GM19035 (cell line): ENCODE measurements around the gene CECR2.
"Not testable (repeated sequence)": the region's sequence is repeated elsewhere in the genome, so short reads cannot be mapped to it uniquely, and the experiment has no call there.

Experiments used
- ATAC-seq: cut with Tn5 transposase; IDR thresholded peaks from one replicate; pipeline ENCODE4 v1.9.1; 2021; ENCODE audit not compliant: unreplicated experiment

CECR2 gene

DNA sequence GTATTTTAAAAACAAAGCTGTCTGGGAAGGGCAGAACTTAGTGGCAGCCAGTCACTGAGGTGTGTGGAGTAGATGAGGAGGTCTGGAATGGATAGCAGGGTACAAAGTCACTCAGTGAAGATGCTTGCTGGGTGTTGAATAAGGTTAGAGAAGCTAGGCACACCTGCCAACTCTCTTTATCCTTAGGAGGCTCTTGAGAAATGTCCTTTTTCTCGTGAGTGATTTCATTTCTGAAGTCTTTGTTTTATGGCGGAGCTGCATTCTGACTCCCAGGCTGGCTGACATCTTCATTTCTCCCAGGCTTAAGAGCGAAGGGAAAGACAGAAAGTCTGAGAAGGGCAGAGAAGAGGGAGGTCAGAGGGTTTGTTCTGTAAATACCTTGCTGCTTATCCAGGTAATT, 31.0 kb downstream of the CECR2 start:
- no peak for ATAC-seq

GRCh38 chr22:17401728-17402127, 32.5 kb downstream of the CECR2 start:
- ATAC-seq, result no peak

DNA sequence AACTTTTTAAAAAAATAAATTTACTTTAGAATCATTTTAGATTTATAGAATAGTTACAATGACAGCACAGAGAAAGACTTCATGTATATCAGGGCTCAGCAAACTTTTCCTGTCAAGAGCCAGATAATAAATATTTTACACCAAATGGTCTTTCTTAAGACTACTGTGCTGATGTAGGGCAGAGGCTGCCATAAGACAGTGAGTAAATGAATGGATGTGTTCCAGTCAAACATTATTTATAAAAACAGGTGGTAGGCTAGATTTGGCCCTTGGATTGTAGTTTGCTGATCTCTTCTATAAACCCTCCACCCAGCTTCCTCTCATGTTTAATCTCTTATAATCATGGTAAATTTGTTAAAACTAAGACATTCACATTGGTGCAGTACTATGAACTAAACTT, 33.0 kb downstream of the CECR2 start:
- no peak for ATAC-seq

DNA sequence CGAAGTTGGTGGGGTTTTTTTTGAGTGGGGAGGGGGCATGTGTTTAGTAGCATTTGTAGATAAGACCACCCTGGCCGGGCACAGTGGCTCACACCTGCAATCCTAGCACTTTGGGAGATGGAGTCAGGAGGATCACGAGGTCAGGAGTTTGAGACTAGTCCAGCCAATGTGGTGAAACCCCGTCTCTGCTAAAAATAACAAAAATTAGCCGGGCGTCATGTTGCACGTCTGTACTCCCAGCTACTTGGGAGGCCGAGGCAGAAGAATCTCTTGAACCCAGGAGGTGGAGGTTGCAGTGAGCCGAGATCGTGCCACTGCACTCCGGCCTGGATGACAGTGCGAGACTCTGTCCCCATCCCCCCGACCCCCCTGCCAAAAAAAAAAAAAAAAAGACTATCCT, 34.6 kb downstream of the CECR2 start:
- ATAC-seq, result no peak

DNA sequence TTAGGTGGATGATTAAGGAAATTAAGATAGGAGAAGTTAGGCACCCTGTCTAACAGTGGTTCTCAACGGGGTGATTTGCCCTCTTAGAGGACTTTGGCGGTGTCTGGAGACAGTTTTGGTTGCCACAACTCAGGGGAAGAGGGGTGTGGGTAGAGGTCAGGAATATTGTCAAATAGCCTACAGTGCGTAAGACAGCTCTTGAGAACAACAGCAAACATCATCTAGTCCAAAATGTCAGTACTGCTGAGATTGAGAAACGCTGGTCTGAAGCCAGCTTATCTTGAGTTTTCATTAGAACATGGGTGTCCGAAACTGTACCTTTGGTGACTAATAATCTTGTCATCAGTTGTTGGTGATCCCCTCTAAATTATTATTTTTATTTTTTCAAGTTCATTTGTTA, 38.4 kb downstream of the CECR2 start:
- no peak for ATAC-seq

- no peak for ATAC-seq
These were observed 41.3 kb downstream of the CECR2 start for GRCh38 chr22:17410576-17410975.

GRCh38 chr22:17411213-17411612, 42.0 kb downstream of the CECR2 start:
- ATAC-seq, result no peak

DNA sequence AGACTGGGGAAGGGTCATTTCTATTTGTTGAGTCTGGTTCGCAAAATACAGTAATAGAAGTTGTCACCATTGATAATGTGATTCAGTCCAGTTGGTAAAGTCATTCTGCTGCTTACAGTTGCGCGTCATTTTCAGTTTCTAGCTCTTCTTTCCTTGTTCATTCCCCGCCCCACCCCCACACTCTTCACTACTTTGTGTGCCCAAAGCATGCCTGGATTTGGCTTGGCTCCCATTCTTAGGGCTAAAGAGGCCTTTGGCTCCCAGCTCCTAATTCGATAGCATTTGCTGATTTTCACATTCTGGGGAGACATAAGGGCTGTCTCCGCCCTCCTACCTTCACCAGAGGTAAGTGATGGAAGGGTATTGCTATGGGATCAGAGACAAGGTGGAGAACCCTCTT, 43.0 kb downstream of the CECR2 start:
- no peak for ATAC-seq

GRCh38 chr22:17418890-17419324, 49.6 kb downstream of the CECR2 start:
- ATAC-seq, result no peak

DNA sequence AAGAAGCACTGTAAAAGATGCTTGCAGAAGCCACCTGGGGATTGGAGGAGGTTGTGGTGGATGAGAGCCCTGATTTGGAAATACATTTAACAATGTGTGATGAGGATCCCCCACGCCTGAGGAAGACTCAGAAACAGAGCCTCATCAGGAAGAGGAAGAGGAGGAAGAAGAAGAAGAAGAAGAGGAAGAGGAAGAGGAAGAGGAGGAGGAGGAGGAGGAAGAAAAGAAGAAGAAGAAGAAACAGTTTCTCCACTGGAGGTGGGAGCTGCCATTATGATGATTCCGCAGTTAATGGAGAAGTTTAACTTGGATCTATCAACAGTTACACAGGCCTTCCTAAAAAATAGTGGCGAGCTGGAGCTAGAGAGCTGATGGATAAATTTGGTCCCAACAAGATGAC, 50.1 kb downstream of the CECR2 start:
- ATAC-seq, result no peak

- no peak for ATAC-seq
These were observed 53.6 kb downstream of the CECR2 start for GRCh38 chr22:17422736-17423343.

DNA sequence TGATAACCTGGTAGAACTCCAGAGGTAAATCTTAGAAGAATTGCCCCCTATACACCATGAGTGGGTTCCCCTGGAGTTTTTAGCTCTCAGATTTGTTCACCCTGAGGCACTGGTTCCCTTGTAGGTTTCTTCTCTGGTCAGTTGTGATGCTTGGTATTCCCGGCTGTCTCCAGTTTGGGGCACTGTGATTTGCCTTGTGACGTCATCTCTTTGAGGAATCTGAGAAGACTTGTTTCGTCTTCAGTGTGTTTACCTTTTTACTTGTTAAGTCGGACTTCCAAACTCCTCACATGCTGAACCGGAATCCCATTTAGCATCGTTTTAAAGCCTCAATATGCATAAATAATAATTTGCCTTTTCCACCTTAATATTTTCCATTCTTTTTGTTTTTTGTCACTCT, 54.4 kb downstream of the CECR2 start:
- ATAC-seq, result no peak

GRCh38 chr22:17427528-17427927, 58.3 kb downstream of the CECR2 start:
- not testable (repeated sequence) for ATAC-seq

DNA sequence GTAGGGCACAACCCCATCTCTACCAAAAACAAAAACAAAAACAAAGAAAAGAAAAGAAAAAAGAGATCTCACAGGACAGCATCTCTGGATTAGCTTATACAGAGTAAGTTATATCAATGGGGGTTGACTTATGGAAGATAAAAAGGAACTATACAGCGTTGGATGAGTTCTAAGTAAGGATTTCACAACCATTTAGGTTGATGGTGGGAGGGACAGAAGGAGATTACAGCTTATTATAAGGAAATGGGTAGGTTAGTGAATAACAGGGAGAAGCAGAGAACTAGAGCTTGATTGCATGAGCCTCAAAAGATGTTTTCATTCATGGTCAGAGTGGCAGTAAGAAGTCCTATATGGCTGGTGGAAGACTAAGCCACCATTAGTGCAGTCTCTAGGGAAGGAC, 60.3 kb downstream of the CECR2 start:
- ATAC-seq, result no peak

DNA sequence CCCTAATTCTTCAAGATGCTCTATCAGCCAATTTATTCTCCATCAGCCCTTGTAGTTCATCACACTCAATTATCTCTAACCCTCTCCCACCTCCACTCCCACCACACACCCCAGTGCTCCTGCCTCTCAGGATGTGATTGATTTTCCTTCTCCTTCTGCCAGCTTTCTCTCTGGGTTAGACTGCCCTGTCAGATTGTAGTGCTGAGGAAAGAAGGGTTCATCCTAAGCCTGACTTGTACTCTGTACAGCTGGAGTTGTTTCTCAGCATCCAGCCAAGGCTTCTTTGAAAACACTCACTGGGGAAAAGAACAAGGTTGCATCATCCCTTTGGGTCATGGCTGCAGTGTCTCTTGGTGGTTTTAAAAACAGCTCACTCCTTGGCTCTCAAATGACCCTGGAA, 61.2 kb downstream of the CECR2 start:
- no peak for ATAC-seq

DNA sequence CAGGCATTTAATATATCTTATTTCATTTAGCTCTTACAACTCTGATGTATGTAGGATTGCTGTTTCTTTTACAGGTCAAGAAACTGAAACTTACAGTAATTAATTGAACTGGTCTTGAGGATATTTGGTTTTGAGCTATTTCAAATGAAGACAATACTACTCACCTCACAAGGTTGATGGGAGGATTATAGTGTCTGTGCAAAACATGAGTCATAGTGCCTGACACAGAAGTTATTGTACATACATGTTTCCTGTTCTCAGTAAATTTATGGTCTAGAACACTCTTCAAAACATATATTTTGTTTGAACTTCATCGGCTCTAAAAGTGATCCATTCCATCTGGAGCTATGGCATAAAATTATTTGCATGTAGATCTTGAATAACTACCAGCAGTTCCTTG, 61.9 kb downstream of the CECR2 start:
- no peak for ATAC-seq

DNA sequence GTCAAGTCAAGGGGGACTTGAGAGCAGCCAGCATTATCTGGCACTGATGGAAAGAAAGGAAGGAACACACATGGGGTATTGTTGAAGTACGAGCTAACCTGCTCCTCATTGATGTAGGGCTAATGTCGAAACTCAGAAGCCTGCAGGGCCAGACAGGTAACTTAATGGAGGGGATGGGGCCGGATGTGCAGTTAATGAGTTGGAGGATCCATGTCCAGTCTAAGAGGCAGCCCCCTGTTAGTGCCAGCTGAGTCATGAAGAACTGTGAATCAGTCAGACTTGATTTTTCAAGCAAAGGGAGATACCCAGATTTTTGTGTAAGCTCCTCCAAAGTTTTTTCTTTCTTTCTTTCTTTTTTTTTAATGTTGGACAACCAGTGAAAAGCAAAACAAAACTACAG, 65.6 kb downstream of the CECR2 start:
- ATAC-seq, result no peak

DNA sequence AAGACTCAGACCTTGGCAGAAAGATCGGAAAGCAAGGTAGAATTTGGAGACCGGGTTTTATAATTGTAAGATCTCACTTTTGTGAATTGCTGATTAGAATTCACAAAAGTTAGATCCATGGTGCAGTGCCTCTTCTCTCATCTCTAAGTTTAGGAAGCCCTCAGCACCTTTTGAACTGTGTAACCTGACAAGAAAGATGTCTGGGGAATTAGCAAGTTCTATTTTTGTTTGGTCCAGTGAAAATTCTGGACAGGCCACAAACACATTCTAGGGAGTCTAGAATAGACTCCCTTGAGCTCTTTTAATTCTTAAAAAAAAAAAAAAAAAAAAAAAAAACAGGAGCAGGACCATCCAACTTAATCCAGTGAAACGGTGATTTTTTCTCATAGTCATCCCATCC, 66.1 kb downstream of the CECR2 start:
- no peak for ATAC-seq

DNA sequence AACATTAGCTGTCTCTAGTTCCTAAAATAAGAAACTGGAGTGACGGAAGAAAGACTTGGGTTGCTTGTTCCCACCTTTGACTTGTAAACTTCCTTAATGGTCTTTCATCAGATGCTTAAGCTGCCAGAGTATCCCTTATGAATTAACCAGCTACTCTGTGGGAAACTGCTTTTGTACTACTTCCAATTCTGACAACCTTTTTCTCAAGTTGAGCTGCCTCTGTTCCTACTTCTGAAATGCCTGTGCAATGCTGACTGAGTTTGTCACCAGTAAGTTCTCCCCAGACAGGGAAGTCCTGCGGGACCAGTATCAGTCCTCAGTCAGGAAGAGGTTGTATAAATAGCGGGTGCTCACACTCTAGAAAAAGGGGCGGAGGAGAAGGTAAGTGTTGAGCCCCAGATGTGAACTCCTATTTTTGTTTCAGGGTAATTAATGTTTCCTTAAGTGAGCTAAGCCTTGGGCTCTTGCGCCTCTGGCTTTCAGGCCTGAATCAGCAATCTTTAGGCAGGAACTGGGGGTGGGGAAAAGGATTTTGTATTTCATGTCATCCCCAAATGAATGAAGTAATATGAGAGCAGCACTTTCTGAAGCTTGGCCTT, 67.2 kb downstream of the CECR2 start:
- no peak for ATAC-seq

DNA sequence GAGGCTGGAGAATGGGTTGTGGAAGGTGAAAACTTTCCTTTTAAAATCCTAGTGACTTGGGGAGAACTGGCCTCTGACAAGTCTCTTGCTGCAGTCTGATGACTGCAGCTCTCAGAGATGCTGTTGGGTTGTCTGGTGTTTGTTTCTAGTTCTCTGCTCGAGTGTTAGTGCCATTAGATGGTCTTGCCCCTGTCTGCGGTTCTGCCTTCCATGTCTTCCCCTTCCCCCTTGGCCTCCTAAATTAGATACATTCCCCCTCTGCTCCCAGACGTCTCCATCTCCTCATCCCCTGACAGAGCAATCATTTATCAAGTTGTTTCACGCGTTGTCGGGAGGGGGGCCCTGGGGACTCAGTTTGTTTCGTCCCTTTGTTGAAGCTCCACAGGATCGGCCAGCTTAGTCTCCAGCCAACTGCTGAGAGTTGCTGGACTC, 67.7 kb downstream of the CECR2 start:
- no peak for ATAC-seq

- ATAC-seq, result no peak
These were observed 68.8 kb downstream of the CECR2 start for GRCh38 chr22:17438026-17438425.

DNA sequence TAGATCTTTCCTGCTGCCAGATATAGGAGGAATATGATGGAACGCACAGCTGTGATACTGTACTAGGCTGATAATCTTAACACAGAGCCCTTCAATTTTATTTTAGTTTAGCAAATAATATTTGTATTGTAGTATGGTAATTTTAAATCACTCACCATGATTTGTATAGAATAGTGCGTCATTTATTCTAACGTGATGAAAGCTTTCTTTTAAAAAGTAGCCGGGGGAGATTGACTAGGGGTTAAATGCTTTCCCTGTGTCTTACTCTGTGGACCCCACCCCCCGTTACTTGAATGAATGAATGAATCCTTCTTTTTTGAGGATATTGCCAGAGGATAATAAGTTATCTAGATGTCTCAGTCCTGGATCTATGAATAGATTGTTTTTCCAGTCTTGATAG, 72.1 kb downstream of the CECR2 start:
- ATAC-seq, result no peak
